GM21737 (cell line): Measurements from ENCODE around the gene CRACR2B.

Source experiments
- ATAC-seq: cut with Tn5 transposase; IDR thresholded peaks from one replicate; pipeline ENCODE4 v1.9.1; 2021; ENCODE audit warnings: mild to moderate bottlenecking, moderate library complexity; ENCODE audit not compliant: unreplicated experiment

CRACR2B gene

GRCh38 chr11:825366-826226 lies 2.1 kb upstream of the CRACR2B start:
- ATAC-seq = no peak

GRCh38 chr11:826227-826621 lies 1.5 kb upstream of the CRACR2B start:
- ATAC-seq = no peak

GRCh38 chr11:826836-827145 lies 928 bp upstream of the CRACR2B start:
- ATAC-seq = no peak

GRCh38 chr11:827146-827896 lies 398 bp upstream of the CRACR2B start:
- ATAC-seq = peak; percentile 41

GRCh38 chr11:828506-829175 lies 922 bp downstream of the CRACR2B start:
- ATAC-seq = no peak

- ATAC-seq = no peak
Measured at GRCh38 chr11:829176-829846, 1.6 kb downstream of the CRACR2B start.

GRCh38 chr11:829847-830294 lies 2.2 kb downstream of the CRACR2B start:
- ATAC-seq = no peak

- ATAC-seq = no peak
Measured at GRCh38 chr11:830295-831117, 2.8 kb downstream of the CRACR2B start.

- ATAC-seq = no peak
Measured at GRCh38 chr11:831118-831864, 3.6 kb downstream of the CRACR2B start.

GRCh38 chr11:831961-832528 lies 4.3 kb downstream of the CRACR2B start:
- no peak for ATAC-seq

GRCh38 chr11:832529-833113 lies 4.9 kb downstream of the CRACR2B start, which contains the start of gene CD151:
Gene CD151, plus strand, starts transcription at chr11:832952. Its CDS starts 3,118 bp downstream, at chr11:836070.
- no peak for ATAC-seq

- ATAC-seq = no peak
Measured at GRCh38 chr11:833114-833791, 5.5 kb downstream of the CRACR2B start.

GRCh38 chr11:833849-834311 lies 6.2 kb downstream of the CRACR2B start:
- ATAC-seq = no peak

GRCh38 chr11:834371-835316 lies 6.9 kb downstream of the CRACR2B start:
- no peak for ATAC-seq

- no peak for ATAC-seq
Measured at GRCh38 chr11:836274-836673, 8.6 kb downstream of the CRACR2B start.

- no peak for ATAC-seq
Measured at GRCh38 chr11:836700-837099, 9.0 kb downstream of the CRACR2B start.
